Tibial nerve (tissue), 3 donors: ENCODE measurements around the gene C16orf54.

Experiments
- CTCF ChIP-seq, 5 experiments: fragments of 200-600 bp in 3 of 5; fragments of 450-650 bp in 2 of 5; sonication (generic) in 3 of 5; IDR thresholded peaks; one replicate each; pipeline ENCODE4 v1.5.1; 2016 to 2019; ENCODE audit warnings: antibody characterized with exemption in 5 of 5, mild to moderate bottlenecking in 3 of 5, moderate library complexity in 2 of 5
- POLR2A ChIP-seq, 2 donors: fragments of 450-650 bp; IDR thresholded peaks; one replicate each; pipeline ENCODE4 v1.6.1; 2017; ENCODE audit warnings: antibody characterized with exemption in 2 of 2, mild to moderate bottlenecking in 2 of 2, moderate library complexity in 2 of 2

- TF ChIP-seq CTCF (IDR thresholded peaks at IDR 0.05) (peak; percentile 77 to 94 (median 92)), POLR2A (IDR thresholded peaks at IDR 0.05) (peak; percentile 74 to 83)
These were observed 44.6 kb upstream of the C16orf54 start, which contains the start of gene KIF22 for GRCh38 chr16:29790183-29790948.
